GM10847 (cell line): ENCODE measurements around the gene ST3GAL3.

Experiments used
- POLR2A ChIP-seq: IDR thresholded peaks from 2 replicates; pipeline ENCODE4 v1.6.1; 2011; ENCODE audit not compliant: insufficient read length; ENCODE audit errors: extremely low read depth

ST3GAL3 gene

GRCh38 chr1:43861337-43861736 lies 154.0 kb downstream of the ST3GAL3 start:
- no peak for TF ChIP-seq POLR2A

DNA sequence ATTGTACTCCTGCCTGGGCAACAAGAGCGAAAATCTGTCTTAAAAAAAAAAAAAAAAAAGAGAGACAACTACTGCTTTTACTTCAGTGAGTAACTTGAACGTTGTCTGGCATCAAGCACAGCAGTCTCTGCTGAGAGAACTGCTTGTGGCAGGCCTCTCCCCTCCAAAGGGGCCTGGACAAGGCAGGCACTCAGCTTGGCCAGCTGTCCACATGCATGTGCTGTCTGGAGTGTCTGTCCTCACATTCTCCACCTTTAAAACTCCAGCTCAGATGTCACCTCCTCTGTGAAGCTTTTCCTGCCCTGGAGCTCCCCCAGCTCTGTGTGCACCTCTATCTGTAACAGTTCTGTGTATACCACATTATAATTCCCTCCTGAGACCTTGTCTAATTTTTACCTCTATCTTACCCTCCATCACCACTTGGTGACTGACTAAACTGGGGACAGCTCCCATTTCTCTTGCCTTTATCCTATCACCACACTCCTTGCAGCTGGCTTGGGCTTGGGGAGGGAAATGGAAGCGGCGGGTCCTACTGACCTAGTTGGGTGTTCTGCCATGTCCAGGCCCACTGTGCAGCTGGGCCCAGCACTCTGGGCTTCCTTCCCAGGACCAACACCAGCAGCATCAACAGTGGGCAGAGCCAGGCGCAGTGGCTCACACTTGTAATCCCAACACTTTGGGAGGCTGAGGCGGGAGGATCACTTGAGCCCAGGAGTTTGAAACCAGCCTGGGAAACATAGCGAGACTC lies 154.8 kb downstream of the ST3GAL3 start:
- no peak for TF ChIP-seq POLR2A

DNA sequence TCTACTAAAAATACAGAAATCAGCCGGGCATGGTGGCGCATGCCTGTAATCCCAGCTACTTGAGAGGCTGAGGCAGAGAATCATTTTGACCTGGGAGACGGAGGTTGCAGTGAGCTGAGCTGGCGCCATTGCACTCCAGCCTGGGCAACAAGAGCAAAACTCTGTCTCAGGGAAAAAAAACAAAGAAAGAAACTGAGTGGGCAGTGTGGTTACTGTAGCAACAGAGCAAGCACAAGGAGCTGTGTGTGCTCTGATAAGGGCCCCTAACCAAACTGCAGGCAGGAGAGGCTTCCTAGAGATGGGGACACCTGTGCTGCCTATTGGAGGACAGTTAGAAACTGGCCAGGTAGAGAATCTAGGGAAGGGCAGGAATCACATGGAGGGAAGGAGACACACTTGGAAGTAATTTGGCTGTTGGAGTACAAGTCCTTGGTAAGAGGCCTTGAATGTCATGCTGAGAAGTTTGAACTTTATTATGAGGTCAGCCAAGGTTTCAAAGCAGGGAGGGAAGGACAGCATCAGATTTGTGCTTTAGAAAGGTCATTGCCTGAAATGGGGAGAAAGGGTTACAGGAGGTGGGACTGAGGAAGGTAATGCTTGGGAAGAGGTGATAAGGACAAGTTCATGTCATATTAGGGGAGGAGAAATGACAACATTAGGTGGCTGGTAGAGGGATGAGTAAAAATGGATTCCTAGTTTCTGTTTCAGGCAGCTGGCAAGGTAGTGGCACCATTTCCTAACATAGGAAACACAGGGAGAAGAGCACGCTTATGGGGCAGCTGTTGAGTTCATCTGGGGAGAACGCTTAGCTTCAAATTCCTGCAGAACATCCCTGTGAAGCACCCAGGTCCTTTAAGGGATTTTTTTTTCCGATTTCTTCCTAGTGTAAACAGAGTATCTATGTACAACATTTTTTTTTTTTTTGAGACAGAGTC lies 157.0 kb downstream of the ST3GAL3 start:
- no peak for TF ChIP-seq POLR2A

DNA sequence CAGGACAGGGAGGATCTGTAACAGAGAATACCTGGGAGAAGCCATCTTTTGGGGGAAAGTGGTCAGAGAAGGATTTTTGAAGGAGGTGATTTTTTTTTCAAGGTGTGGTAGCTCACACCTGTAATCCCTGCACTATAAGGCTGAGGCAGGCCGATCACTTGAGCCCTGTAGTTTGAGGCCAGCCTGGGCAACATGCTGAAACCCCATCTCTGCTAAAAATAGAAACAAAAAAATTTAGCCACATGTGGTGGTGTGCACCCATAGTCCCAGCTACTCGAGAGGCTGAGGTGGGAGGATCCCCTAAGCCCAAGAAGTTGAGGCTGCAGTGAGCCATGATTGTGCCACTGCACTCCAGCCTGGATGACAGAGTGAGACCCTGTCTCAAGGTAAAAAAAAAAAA lies 158.9 kb downstream of the ST3GAL3 start:
- TF ChIP-seq POLR2A: no peak

DNA sequence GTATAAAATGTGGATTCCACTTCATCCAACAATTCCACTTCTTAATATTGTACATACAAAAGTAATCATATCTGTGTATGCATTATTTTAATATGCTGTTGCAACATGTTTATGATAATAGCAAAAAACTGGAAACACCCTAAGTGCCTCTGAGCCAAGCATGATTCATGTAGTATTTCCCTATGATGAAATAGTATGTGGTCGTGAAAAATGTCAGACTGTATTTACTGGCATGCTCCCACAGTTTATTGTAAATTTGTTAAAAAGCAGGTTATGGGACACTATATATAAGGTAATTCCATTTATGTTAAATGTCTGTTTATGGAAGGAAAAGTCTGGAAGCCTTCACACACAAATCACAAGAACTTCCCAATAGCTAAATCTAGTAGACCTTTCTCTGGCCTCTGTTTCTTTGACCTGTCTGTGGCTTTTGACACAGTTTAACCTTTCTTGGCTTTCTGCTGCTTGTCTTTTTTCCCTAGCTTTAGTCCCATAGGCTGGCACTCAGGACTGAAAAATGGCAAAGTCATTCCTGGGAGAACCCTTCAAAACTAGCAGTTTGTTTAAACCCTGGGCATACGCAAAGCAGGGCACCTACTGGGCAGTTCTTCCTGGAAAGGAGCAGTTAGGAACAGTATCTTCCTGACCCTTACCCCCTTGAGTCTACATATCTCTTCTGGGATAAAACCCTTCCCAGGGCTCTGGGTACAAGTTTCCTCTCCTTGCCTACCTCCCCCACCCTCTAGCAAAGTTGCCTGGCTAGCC lies 160.8 kb downstream of the ST3GAL3 start:
- TF ChIP-seq POLR2A: no peak

GRCh38 chr1:43868741-43869067 lies 161.4 kb downstream of the ST3GAL3 start:
- no peak for TF ChIP-seq POLR2A

GRCh38 chr1:43870306-43870705 lies 163.0 kb downstream of the ST3GAL3 start:
- TF ChIP-seq POLR2A: no peak

GRCh38 chr1:43871181-43871910 lies 164.0 kb downstream of the ST3GAL3 start:
- no peak for TF ChIP-seq POLR2A

DNA sequence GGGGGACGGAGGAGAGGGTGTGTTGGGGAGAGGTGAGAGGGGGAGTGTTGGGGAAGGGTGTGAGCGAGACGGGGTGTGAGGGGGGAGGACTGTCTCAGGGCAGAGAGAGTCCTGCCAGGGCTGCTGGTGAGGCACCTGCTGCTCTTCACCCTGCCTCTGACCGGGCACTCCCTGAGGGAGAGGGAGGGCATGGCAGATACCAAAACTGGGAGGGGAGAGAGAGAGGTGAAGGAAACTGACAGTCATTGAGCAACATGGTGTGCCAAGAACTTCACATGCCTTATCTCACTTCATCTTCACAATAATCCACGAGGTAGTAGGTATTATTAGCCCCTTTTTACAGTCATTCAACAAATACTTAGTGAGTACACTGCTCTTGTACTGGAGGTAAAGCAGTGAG lies 164.9 kb downstream of the ST3GAL3 start:
- no peak for TF ChIP-seq POLR2A

DNA sequence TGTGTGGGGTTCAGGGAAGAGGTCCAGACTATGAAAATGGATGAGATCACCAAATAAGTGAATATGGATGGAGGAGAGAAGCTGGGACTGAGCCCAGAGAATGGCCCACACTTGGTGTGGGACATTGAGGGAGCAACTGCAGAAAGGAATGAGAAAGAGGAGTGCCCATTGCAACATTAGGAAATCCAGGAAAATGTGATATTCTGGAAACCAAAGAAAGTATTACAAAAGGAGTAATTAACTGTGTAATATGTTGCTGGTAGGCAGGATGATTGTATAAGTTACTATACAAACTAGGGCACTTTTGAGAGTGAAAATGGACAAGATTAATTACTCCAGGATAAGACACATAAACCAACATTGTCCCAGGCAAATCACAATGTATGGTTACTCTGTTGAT lies 166.5 kb downstream of the ST3GAL3 start:
- TF ChIP-seq POLR2A: no peak

- TF ChIP-seq POLR2A: no peak
Observed at GRCh38 chr1:43874716-43875115, 167.4 kb downstream of the ST3GAL3 start.

- TF ChIP-seq POLR2A: no peak
Observed at GRCh38 chr1:43875331-43875730, 168.0 kb downstream of the ST3GAL3 start.

GRCh38 chr1:43877101-43877500 lies 169.8 kb downstream of the ST3GAL3 start:
- no peak for TF ChIP-seq POLR2A

GRCh38 chr1:43878440-43878839 lies 171.1 kb downstream of the ST3GAL3 start:
- no peak for TF ChIP-seq POLR2A

GRCh38 chr1:43878854-43879253 lies 171.5 kb downstream of the ST3GAL3 start:
- no peak for TF ChIP-seq POLR2A

DNA sequence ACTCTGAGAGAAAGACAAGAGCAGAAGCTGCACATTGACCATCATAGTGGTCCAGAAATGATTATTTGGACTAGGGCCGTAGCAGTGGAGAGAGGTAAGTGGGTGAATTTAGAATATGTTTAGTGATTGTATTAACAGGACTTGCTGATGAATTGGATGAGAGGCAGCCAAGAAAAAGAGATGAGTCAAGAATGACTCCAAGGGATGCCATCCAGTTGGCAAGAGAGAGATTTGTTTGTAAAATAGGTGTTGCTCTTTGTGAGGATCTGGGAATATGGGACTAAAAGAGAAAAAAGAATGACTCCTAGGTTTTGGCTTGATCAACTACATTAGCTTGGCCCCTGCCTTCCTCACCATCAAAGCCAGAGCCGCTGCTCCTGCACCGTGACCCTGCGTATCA lies 172.1 kb downstream of the ST3GAL3 start:
- no peak for TF ChIP-seq POLR2A

DNA sequence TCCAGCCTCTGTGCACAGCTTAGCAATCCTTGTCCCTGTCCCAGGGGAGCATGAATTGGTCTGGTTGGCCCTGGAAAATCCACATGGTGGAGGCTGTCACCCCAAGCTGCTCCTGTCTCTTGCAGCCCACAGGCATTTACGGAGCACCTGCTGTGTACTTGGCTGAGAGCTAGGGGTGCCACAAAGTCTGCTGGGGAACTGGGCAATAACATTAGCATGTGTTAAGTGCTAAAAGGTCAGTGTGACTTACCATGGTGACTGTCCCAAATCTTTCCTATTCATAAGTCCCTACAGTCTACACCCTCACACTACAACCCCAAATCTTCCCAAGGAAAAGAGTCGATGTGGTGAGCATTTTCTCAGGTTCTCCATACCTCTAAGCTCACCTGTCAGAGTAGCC lies 172.7 kb downstream of the ST3GAL3 start:
- TF ChIP-seq POLR2A: no peak
